ENCODE measurements around the gene PCYT2.
A peak's percentile ranks its signal among the peaks of the same experiment; 100 is the strongest.

Gene PCYT2

DNA sequence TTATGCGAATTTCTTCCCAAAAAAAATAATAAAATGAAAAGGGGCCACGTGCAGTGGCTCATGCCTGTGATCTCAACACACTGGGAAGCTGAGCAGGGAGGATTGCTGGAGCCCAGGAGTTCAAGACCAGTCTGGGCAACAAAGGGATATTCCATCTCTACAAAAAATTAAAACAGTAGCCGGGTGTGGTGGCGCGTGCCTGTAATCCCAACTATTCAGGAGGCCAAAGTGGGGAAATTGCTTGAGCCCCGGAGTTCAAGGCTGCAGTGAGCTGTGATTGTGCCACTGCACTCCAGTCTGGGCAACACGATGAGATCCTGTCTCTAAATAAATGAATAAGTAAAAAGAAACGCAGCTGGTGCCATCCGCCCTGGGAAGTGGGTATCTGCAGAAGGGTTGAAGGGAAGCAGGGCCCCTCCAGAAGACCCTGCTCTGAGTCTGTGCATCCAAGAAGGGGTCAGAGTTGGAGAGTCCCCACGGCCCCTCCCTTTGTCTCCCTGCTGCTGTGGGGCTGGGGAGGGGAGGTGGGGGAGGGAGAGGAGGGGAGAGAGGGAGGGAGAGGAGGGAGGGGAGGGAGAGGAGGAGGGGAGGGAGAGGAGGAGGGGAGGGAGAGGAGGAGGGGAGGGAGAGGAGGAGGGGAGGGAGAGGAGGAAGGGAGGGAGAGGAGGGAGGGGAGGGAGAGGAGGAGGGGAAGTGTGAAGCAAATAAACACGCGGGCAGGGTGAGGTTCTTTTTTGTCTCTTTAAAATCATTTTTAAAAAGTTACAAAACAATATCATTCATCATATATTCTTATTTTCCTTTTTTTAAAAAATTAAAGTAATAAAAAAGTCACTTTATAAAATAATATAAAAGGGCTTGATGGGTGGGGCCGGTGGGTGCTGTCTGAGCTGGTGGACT, 40.8 kb upstream of the PCYT2 start:
- H3K4me1 Mint-ChIP-seq (ENCODE audit: low read depth), result no peaks in the 10 kb centered on the region
- H3K4me3 Mint-ChIP-seq, result no peak overlapping the region
- no peak overlapping the region for H3K27ac Mint-ChIP-seq
- no peaks in the 10 kb centered on the region for H3K36me3 Mint-ChIP-seq (ENCODE audit: low read depth)
- peaks cover 7% of the 10 kb centered on the region for H3K27me3 Mint-ChIP-seq (ENCODE audit: low read depth)
- H3K9me3 Mint-ChIP-seq, result no peaks in the 10 kb centered on the region

DNA sequence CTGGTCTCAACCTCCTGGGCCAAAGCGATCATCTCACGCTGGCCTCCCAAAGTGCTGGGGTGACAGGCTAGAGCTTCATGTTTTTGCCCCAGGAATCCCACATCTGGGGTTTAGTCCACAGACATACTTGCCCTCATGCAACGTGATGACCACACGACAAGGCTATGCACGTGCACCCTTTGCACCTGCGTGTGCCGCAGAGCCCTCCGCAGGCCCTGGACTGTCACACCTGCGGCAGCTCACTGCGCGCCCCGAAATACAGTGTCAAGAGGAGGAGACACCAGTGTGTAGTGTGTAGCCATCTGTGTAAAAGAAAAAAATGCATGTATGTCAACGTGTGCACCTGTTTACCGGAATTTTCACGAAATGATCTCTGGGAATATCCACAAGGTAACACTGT, 39.3 kb upstream of the PCYT2 start:
- Mint-ChIP-seq H3K9me3 (no peaks in the 10 kb centered on the region), H3K36me3 (ENCODE audit: low read depth) (no peaks in the 10 kb centered on the region), H3K27me3 (ENCODE audit: low read depth) (peaks cover 7% of the 10 kb centered on the region), H3K27ac (no peak overlapping the region), H3K4me3 (no peak overlapping the region), H3K4me1 (ENCODE audit: low read depth) (no peaks in the 10 kb centered on the region)

DNA sequence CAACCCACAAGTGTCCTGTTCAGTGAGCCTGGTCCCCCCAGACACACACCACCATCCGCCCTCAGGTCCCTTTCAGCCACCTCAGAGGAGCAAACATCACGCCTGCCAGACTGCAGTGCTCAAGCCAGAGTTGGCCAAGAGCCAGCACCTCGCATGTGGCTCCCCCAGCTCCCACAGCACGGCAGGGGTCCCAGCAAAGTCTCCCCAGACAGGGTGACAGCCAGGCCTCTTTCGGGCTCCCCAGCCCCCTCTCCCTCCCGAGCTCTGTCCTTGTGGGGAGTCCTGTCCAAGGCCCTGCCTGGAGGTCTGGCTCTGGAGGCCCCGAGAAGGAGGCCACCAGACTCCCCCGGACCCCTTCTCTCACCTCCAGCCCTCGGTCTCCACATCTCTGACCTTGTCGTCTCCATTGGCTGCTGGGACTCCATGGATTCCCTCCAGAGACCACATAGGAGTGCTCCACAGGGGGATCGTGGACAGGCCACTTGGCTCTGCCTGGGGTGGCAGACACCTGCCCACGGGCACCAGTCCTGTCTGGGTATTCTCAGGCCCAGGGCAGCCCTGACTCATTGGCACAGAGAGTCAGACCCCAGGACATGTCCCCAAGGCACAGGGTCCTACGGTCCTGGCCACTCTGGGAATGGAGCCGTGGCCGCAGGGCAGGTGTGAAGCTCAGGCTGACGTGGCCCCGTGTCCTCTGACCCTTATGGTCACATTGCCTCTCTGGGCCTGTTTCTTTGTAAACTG, 37.6 kb upstream of the PCYT2 start:
- Mint-ChIP-seq H3K4me3 (no peak overlapping the region), H3K36me3 (ENCODE audit: low read depth) (no peaks in the 10 kb centered on the region), H3K9me3 (no peaks in the 10 kb centered on the region), H3K27ac (no peak overlapping the region), H3K4me1 (ENCODE audit: low read depth) (no peaks in the 10 kb centered on the region), H3K27me3 (ENCODE audit: low read depth) (peaks cover 7% of the 10 kb centered on the region)

DNA sequence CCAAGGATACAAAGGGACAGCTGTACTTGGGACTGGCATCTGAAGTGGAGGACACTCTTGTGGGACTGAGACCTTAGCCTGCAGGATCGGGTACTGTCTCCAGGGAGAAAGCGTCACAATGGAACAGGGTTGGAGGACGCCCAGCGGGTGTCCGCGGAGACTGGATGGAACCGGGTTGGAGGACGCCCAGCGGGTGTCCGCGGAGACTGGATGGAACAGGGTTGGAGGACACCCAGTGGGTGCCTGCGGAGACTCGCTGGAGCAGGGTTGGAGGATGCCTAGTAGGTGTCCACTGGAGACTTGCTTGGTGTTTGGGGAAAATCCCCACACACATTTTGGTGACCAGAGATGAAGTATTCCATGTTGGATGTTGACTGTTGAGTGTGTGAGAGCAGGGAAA, 36.0 kb upstream of the PCYT2 start, which contains the start of gene MYADML2:
TSS of gene MYADML2 (minus strand) at position 45 of the 400 bp plus-strand sequence. CDS start 5,492 bp downstream, outside the sequence.
- no peaks in the 10 kb centered on the region for H3K36me3 Mint-ChIP-seq (ENCODE audit: low read depth)
- H3K4me3 Mint-ChIP-seq, result no peak within 1 kb of the TSS
- H3K9me3 Mint-ChIP-seq, result no peaks in the 10 kb centered on the region
- H3K27me3 Mint-ChIP-seq (ENCODE audit: low read depth), result peaks cover 7% of the 10 kb centered on the region
- no peak within 1 kb of the TSS for H3K27ac Mint-ChIP-seq
- H3K4me1 Mint-ChIP-seq (ENCODE audit: low read depth), result no peaks in the 10 kb centered on the region

DNA sequence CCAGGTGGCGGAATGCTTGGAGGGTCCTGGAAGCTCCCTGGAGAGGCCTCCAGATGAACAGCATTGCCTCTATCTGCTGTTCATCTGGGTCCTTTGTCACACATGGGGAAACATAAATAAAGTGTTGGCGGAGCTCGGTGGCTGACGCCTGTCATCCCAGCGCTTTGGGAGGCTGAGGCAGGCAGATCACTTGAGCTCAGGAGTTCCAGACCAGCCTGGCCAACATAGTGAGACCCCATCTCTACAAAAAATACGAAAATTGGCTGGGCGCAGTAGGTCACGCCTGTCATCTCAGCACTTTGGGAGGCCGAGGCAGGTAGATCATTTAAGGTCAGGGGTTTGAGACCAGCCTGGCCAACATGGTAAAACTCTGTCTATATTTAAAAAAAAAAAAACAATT, 33.7 kb upstream of the PCYT2 start:
- Mint-ChIP-seq H3K4me1 (ENCODE audit: low read depth) (no peaks in the 10 kb centered on the region), H3K27me3 (ENCODE audit: low read depth) (no peaks in the 10 kb centered on the region), H3K9me3 (no peaks in the 10 kb centered on the region), H3K4me3 (no peak overlapping the region), H3K27ac (no peak overlapping the region), H3K36me3 (ENCODE audit: low read depth) (no peaks in the 10 kb centered on the region)

DNA sequence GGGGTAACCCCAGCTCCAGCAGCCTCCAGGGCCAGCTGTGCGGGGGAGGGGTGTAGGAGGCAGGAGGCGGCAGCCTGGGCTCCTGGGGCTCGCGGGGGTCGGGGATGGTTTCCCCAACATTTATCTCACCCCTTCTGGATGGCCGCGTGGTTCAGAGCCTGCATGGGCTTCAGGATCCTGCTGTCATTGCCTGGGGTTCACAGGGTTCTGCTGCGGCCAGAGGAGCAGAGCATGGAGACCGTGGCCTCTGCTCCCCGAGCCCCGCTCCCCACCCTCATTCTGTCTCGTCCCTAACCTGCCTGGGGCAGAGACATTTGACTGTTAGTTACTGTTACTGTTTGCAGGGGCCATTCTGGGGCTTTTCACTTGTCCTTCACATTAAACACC, 31.0 kb upstream of the PCYT2 start:
- Mint-ChIP-seq H3K36me3 (ENCODE audit: low read depth) (no peaks in the 10 kb centered on the region), H3K4me3 (no peak overlapping the region), H3K27me3 (ENCODE audit: low read depth) (no peaks in the 10 kb centered on the region), H3K4me1 (ENCODE audit: low read depth) (peaks cover 7% of the 10 kb centered on the region), H3K27ac (no peak overlapping the region), H3K9me3 (no peaks in the 10 kb centered on the region)

DNA sequence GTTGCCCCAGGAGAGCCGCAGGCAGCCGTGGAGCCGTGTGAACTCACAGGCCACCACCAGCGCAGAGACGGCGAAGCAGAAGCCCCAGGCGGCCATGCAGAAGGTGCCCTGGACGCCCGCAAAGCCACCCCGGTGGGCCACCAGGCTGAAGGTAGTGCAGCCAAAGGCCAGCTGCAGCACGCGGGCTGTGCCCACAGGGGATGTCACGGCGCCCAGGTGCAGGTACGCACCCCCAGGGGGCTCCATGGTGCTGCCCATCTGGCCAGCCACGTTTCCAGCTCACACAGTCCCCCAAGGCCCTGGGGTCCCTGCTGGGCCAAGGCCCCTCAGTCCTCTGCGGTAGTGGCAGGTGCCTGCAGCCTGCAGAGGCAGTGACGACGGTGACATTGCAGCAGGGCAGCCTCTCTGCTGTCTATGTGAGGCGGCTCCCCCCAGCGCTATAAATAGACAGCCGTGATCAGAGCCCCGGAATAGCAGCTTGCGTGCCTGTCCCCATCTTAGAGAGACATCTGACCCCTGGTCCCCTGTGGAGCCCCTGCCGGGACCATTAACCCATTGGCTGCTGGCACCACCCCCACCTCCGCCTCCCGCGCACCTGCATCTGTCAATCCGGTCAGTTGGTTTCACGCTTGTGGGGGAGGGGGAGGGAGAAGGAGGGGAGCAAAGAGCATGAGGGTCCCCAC, 30.4 kb upstream of the PCYT2 start:
- Mint-ChIP-seq H3K4me3 (no peak overlapping the region), H3K27ac (no peak overlapping the region), H3K4me1 (ENCODE audit: low read depth) (peaks cover 7% of the 10 kb centered on the region), H3K9me3 (no peaks in the 10 kb centered on the region), H3K27me3 (ENCODE audit: low read depth) (no peaks in the 10 kb centered on the region), H3K36me3 (ENCODE audit: low read depth) (no peaks in the 10 kb centered on the region)

DNA sequence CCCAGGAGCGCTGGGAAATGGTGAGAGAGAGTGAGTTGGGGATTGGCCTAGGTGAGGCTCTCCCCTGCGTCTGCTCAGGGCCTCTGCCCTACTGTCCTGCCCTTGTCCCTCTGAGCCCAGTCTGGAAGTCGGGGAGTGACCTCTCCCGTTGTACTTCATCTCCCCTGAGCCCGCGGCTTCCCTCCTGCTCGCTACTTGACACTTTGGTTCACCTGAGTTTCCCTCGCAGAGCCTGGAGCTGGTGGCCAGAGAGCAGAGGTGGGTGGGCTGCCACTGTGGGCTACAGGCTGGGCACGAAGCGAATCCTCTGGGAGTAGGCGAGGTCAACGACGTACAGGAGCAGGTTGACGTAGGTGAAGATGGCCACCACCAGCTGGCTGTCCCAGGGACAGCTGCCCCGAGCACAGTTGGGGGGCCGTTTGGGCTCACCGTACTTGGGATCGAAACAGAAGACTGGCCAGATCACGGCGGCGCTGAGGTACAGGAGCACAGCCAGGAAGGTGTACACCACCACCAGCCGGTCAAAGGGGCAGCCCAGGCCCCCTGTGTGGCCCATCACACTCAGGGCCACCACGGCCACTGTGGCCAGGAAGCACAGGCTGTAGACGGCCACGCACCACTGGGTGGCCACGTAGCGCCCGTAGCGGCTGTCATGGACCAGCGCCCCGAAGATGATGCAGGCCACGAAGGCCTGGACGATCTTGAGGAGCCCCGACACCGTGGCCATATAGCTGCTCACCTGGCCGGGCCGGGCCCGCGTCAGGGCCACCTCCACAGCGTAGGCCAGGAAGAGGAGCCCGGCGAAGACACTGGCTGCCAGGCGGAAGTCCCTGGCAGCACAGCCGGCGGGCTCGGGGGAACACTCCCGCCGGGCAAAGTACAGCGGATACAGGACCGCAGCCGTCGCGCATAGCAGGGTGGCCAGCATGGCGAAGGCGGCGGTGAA, 29.6 kb upstream of the PCYT2 start:
- Mint-ChIP-seq H3K4me1 (ENCODE audit: low read depth) (peaks cover 8% of the 10 kb centered on the region), H3K36me3 (ENCODE audit: low read depth) (no peaks in the 10 kb centered on the region), H3K27me3 (ENCODE audit: low read depth) (no peaks in the 10 kb centered on the region), H3K9me3 (no peaks in the 10 kb centered on the region), H3K27ac (no peak overlapping the region), H3K4me3 (no peak overlapping the region)

DNA sequence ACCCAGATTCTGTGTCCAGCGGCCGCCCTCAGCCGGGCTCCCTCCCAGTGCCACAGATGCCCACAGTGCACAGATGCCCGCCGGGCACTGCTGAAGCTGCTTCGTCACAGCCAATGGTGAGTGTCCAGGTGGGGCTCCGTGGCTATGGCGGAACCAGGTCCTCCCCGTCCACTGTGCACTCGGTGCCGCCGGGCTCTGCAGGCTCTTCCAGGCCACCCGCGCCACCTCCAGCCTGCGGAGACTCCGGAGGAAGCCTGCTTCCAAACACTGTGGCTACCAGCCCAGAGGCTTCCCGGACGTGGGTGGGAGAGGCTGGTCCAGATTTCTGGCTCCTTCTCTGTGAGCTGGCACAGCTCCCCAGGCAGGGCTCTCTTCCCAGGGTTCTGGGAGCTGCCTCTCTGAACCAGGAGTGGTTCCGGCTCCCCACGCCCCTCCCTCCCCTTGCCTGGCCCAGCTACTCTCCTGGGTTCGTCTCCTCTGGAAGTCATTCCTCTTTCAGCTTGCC, 28.7 kb upstream of the PCYT2 start:
- Mint-ChIP-seq H3K4me3 (no peak overlapping the region), H3K27ac (no peak overlapping the region), H3K9me3 (no peaks in the 10 kb centered on the region), H3K4me1 (ENCODE audit: low read depth) (peaks cover 11% of the 10 kb centered on the region), H3K36me3 (ENCODE audit: low read depth) (no peaks in the 10 kb centered on the region), H3K27me3 (ENCODE audit: low read depth) (no peaks in the 10 kb centered on the region)

DNA sequence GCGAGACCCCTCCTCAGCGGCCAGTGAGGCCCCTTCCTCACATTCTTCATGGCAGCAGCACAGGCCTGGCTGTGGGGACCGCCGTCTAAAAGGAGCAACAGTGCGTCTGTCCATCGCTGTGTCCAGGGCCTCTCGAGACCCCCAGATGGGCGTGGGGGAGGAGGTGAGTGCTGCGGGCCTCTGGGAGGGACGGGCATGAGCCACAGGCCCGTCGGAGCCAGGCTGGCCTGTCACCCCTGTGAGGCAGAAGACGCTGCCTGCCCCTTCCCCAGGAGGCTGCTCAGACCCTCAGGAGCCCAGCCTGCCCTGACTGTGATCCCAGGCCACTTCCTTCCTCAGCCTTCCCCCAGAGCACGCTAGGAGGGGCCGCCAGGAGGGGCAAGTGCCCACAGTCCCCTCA, 28.0 kb upstream of the PCYT2 start:
- Mint-ChIP-seq H3K4me3 (no peak overlapping the region), H3K27ac (no peak overlapping the region), H3K9me3 (no peaks in the 10 kb centered on the region), H3K4me1 (ENCODE audit: low read depth) (peaks cover 11% of the 10 kb centered on the region), H3K27me3 (ENCODE audit: low read depth) (no peaks in the 10 kb centered on the region), H3K36me3 (ENCODE audit: low read depth) (no peaks in the 10 kb centered on the region)

DNA sequence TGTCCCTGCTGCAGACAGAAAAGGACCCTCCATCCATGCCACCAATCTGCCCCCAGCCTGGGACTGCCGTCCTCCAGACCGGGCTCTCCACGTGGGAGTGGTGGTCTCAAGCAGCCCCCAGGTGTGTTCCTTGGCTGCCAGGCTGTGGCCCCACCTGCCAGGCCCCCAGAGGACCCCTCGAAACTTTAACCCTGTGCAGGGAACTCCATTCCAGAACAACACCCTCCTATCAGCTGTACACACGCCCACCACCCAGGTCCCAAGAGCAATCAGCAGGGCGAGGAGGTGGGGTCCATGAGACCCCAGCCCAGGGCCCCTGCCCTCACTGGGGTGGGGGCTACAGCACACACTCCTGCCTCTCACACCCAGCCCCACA, 24.5 kb upstream of the PCYT2 start:
- H3K4me1 Mint-ChIP-seq (ENCODE audit: low read depth), result peaks cover 13% of the 10 kb centered on the region
- peak overlapping the region; percentile 72 for H3K27ac Mint-ChIP-seq
- peaks cover 4% of the 10 kb centered on the region for H3K36me3 Mint-ChIP-seq (ENCODE audit: low read depth)
- peak overlapping the region; percentile 54 for H3K4me3 Mint-ChIP-seq
- H3K27me3 Mint-ChIP-seq (ENCODE audit: low read depth), result no peaks in the 10 kb centered on the region
- no peaks in the 10 kb centered on the region for H3K9me3 Mint-ChIP-seq

DNA sequence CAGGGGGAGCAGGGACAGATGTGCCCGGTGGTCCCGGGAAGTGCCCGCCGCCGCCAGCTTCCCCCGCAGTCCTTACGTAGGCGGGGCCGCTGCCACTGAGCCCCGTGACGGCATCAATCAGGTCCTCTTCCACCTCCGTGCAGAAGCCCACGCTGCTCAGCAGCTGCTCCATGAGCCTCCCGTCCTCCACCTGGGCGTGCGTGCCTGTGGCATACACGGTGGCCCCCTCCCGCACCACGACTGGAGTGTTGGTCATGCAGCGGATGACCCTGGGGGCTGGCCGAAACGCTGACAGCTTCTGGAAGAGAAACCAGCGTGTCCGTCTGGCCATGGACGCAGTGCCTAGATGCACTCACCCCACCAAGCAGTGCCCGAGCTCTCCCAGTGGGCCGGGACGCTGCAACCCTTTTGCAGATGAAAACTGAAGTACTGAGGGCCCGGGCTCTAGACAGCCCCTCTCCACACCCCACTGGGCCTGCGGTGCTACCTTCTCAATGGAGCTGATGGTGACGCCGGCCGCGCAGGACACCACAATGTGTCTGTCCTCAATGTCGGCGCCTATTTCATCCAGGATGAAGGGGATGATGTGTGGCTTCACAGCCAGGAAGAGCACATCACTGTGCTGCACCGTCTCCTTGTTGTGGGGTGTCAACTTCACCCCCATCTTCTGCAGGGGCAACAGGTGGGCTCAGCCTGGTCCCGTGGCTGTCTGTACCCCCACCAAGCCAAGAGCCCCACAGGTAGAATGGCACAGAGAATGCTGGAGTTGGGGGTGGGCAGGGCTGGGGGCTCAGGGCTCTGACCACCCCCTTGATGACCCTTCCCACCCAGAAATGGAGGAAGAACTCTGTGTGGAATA, 23.9 kb upstream of the PCYT2 start:
- no peak overlapping the region for H3K4me3 Mint-ChIP-seq
- no peaks in the 10 kb centered on the region for H3K9me3 Mint-ChIP-seq
- no peak overlapping the region for H3K27ac Mint-ChIP-seq
- H3K27me3 Mint-ChIP-seq (ENCODE audit: low read depth), result no peaks in the 10 kb centered on the region
- peaks cover 4% of the 10 kb centered on the region for H3K36me3 Mint-ChIP-seq (ENCODE audit: low read depth)
- H3K4me1 Mint-ChIP-seq (ENCODE audit: low read depth), result peaks cover 13% of the 10 kb centered on the region

DNA sequence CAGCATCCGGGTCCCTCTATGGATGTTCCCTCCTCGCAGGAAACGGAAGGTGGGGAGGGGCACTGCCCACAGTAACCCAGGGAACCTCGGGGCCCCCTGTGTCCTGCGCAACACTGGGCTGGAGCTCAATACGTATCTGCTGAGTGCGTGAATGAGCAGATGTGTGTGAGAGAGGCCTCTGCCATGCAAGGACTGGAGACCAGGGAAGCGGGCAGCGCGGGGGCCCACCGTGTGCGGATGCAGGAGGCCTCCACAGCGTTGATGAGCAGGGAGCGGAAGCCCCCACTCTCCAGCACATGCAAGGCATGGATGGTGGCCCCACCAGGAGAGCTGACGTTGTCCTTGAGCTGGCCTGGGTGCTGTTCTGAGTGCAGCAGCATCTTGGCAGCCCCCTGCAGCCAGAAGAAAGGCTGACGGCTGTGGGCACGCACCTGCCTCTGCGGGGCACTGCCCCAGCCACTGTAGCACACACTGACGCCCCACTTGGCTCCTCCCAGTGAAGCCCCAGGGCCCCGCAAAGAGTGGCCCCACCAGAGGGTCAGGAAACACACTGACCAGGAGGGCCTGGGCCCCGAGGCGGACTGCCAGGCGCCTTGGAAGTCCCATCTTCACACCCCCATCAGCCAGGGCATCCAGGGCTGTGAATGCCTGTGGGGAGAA, 23.0 kb upstream of the PCYT2 start:
- Mint-ChIP-seq H3K4me1 (ENCODE audit: low read depth) (peaks cover 13% of the 10 kb centered on the region), H3K36me3 (ENCODE audit: low read depth) (peaks cover 4% of the 10 kb centered on the region), H3K27ac (no peak overlapping the region), H3K4me3 (peak overlapping the region; percentile 31), H3K9me3 (no peaks in the 10 kb centered on the region), H3K27me3 (ENCODE audit: low read depth) (no peaks in the 10 kb centered on the region)
